Natural killer cell (primary cell): ENCODE data around the gene BNC1. TPM values are rescaled to one million over a fixed set of nuclear protein-coding genes. Genes with fewer than 3 reads are reported as not detected.

Source experiments
- ATAC-seq, 3 donors: fragments of 150-1000 bp in 2 of 3; fragments of 200-7000 bp in 1 of 3; cut with Tn5 transposase; 1 replicate in 1 of 3; 2 replicates in 2 of 3; pipeline ENCODE4 v1.10.0; 2021; ENCODE audit warnings: mild to moderate bottlenecking in 2 of 3, moderate library complexity in 2 of 3
- DNase-seq, 2 donors: peaks; one replicate each; pipeline versions ENCODE4 v3.0.0 to v3.0.0-alpha.2; 2013 to 2021; ENCODE audit warnings: mixed read lengths in 1 of 2
- H3K27ac ChIP-seq: one replicate; pipeline ENCODE4 v1.5.1; 2013; ENCODE audit warnings: mild to moderate bottlenecking, low read length
- H3K27me3 ChIP-seq: one replicate; pipeline ENCODE4 v1.6.1; 2013; ENCODE audit warnings: low read length; ENCODE audit not compliant: control insufficient read depth, insufficient read depth
- H3K36me3 ChIP-seq: one replicate; pipeline ENCODE4 v1.6.1; 2013; ENCODE audit warnings: low read length; ENCODE audit not compliant: control insufficient read depth, insufficient read depth
- H3K4me1 ChIP-seq: one replicate; pipeline ENCODE4 v1.6.1; 2013; ENCODE audit warnings: low read length; ENCODE audit not compliant: control insufficient read depth, insufficient read depth
- H3K4me3 ChIP-seq: one replicate; pipeline ENCODE4 v1.5.1; 2013; ENCODE audit warnings: low read length
- H3K9me3 ChIP-seq: one replicate; pipeline ENCODE4 v1.6.1; 2013; ENCODE audit warnings: low read length; ENCODE audit not compliant: control insufficient read depth, insufficient read depth
- H3K27ac Mint-ChIP-seq, 2 donors: one replicate each; pipeline ENCODE4 v1.8.0; 2022; ENCODE audit warnings: mild to moderate bottlenecking in 2 of 2, mixed read lengths in 2 of 2, moderate library complexity in 1 of 2
- H3K27me3 Mint-ChIP-seq, 2 donors: one replicate each; pipeline ENCODE4 v1.8.0; 2022; ENCODE audit warnings: low read depth in 2 of 2, mixed read lengths in 2 of 2
- H3K36me3 Mint-ChIP-seq: one replicate; pipeline ENCODE4 v1.8.0; 2022; ENCODE audit warnings: mixed read lengths
- H3K4me1 Mint-ChIP-seq, 2 donors: one replicate each; pipeline ENCODE4 v1.8.0; 2022; ENCODE audit warnings: mixed read lengths in 2 of 2
- H3K4me3 Mint-ChIP-seq: one replicate; pipeline ENCODE4 v1.8.0; 2022; ENCODE audit warnings: mild to moderate bottlenecking, moderate library complexity, mixed read lengths
- H3K9me3 Mint-ChIP-seq, 2 donors: one replicate each; pipeline ENCODE4 v1.8.0; 2022; ENCODE audit warnings: mixed read lengths in 2 of 2
- WGBS: methylation state at CpG from one replicate; pipeline ENCODE4 v1.1.7; 2013; ENCODE audit warnings: missing lambda C conversion rate; ENCODE audit not compliant: insufficient coverage; 5-methylcytosine and 5-hydroxymethylcytosine counted together
- intact Hi-C: fragments of 100-400 bp; cut with micrococcal nuclease; formaldehyde crosslinking; loops from one replicate; pipeline ENCODE4 v1.14.2; 2022
- total RNA-seq, 4 donors: library from RNA; stranded (reverse); fragments of 120-200 nt in 1 of 4; gene quantifications; one replicate each; pipeline versions ENCODE4 v1.2.3 to v1.2.4, GENCODE V29; 2013 to 2022
- TF ChIP-seq, protein P1 (sequence below): fragments of 200-600 bp; IDR thresholded peaks from one replicate; pipeline ENCODE4 v1.8.0; 2022; ENCODE audit warnings: antibody characterized with exemption

The BNC1 gene
- total RNA-seq, 3 donors from 2014 or later (not counting 1 experiment from before 2014, with no cell fraction given) = not detected

DNA sequence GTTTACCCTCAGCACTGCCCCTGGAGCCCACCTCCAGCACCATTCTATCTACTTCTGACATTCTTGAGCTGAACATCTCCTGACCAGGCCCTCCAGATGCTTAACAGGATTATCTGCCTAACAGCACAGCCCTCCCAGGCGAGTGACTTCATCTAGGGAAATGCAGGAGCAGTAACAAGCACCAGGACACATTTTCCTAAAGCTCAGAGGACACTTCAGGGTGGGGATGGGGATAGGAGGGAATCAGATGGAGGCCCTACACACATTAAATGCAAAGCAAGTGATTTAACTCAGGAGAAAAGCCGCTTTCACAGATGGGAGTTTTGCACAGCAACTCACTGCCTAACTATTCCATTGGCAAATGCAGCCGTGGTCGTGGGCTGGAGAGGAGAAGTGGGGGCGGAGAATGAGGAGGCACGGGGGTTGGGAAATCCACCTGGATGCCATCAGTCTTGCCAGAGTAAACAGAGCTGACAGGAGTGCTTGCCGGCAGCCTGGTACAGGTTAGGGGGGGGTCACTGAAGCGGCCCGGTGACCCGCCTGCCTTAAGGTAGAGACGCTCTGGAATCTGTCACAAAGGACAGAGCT, 21.3 kb upstream of the BNC1 start:
- WGBS = 63% methylated on average over 11 of the region's 11 CpGs

DNA sequence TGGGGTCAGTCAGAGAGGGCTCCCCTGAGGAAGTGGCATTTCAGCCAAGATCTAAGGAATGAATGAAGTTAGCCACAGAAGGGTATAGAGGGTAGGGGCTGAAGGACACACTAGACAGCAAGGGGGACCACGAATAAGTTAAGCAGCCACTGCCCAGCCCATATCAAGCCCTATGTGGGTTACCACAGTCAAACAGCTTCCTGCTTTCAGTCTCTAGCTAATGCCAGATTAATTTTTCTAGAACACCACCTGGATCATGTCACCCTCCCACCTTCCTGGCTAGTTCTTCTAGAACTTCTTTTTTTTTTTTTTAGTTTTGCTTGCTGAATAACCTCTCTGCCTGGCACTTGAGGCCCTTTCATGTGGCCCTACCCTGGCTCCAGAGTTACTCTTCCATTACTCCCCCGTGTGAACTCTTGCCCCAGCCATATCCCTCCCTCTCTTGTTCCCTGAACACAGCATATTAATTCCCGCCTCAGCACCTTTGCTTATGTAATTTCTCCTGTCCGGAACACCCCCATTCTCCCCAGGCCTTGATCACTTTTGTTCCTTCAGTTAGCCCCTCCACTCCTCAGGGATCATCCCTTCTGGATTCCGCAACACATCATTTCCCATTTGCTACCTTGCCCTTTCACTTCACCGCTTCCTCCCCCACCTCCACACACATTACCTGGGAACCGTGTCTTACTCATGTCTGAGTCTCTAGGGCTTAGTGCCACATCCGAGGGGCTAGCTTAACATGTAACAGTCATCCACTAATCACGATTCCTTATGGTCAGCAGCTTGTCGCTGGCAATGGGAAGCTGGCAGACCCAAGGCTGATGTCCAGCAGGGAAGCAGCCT, 20.6 kb upstream of the BNC1 start:
- Histone ChIP-seq H3K4me3 (no peak overlapping the region), H3K4me1 (no peaks in the 10 kb centered on the region), H3K27ac (no peak overlapping the region), H3K36me3 (no peaks in the 10 kb centered on the region), H3K9me3 (no peaks in the 10 kb centered on the region), H3K27me3 (peaks cover 7% of the 10 kb centered on the region)
- TF ChIP-seq, protein P1, sequence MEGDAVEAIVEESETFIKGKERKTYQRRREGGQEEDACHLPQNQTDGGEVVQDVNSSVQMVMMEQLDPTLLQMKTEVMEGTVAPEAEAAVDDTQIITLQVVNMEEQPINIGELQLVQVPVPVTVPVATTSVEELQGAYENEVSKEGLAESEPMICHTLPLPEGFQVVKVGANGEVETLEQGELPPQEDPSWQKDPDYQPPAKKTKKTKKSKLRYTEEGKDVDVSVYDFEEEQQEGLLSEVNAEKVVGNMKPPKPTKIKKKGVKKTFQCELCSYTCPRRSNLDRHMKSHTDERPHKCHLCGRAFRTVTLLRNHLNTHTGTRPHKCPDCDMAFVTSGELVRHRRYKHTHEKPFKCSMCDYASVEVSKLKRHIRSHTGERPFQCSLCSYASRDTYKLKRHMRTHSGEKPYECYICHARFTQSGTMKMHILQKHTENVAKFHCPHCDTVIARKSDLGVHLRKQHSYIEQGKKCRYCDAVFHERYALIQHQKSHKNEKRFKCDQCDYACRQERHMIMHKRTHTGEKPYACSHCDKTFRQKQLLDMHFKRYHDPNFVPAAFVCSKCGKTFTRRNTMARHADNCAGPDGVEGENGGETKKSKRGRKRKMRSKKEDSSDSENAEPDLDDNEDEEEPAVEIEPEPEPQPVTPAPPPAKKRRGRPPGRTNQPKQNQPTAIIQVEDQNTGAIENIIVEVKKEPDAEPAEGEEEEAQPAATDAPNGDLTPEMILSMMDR = no peak
- Mint-ChIP-seq H3K9me3 (no peaks in the 10 kb centered on the region), H3K27me3 (peaks cover 20 to 45% of the 10 kb centered on the region in 2 donors), H3K4me3 (no peak overlapping the region), H3K27ac (no peak overlapping the region), H3K4me1 (no peaks in the 10 kb centered on the region), H3K36me3 (no peaks in the 10 kb centered on the region)
- DNase-seq = no peak
- 71% methylated on average over 10 of the region's 10 CpGs for WGBS
- ATAC-seq = no peak
- intact Hi-C loops = no loop called here

More for the DNA sequence above, 21.3 kb upstream of the BNC1 start:
- peaks cover 20 to 41% of the 10 kb centered on the region in 2 donors for H3K27me3 Mint-ChIP-seq
- Histone ChIP-seq H3K4me3 (no peak overlapping the region), H3K27me3 (peaks cover 5% of the 10 kb centered on the region), H3K9me3 (no peaks in the 10 kb centered on the region), H3K36me3 (no peaks in the 10 kb centered on the region), H3K4me1 (no peaks in the 10 kb centered on the region), H3K27ac (no peak overlapping the region)
- no peak overlapping the region for H3K4me3 Mint-ChIP-seq
- no peaks in the 10 kb centered on the region for H3K4me1 Mint-ChIP-seq
- H3K36me3 Mint-ChIP-seq = no peaks in the 10 kb centered on the region
- intact Hi-C loops = no loop called here
- no peak for ATAC-seq
- TF ChIP-seq, protein P1 = no peak
- no peaks in the 10 kb centered on the region for H3K9me3 Mint-ChIP-seq
- DNase-seq = no peak
- H3K27ac Mint-ChIP-seq = no peak overlapping the region

DNA sequence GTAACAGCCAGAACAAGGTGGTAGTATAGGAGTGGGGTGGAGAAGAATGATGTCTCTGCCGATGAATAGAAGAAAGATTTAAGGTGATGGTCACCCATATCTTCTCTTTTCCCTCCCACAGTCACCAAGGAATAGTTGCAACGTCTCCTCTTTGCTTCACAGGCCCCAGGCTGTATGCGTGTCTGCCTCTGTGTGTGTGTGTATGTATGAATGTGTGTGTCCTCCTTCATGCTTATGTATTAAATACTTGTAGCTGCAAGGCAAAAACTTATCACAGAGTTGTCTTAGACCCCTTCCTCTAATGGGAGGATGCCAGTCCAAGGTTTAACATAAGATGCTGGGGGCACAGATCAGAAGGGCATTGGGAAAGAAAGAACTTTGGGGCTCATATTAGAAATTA, 19.1 kb upstream of the BNC1 start:
- WGBS = no CpG with 5 or more reads among the region's 3 CpGs
- Mint-ChIP-seq H3K36me3 (no peaks in the 10 kb centered on the region), H3K4me3 (no peak overlapping the region), H3K9me3 (no peaks in the 10 kb centered on the region), H3K4me1 (no peaks in the 10 kb centered on the region), H3K27me3 (peaks cover 23 to 45% of the 10 kb centered on the region in 2 donors), H3K27ac (no peak overlapping the region)
- Histone ChIP-seq H3K9me3 (no peaks in the 10 kb centered on the region), H3K4me1 (no peaks in the 10 kb centered on the region), H3K27ac (no peak overlapping the region), H3K4me3 (no peak overlapping the region), H3K27me3 (peaks cover 7% of the 10 kb centered on the region), H3K36me3 (no peaks in the 10 kb centered on the region)
- DNase-seq (no peak), ATAC-seq (no peak)
- TF ChIP-seq, protein P1 = no peak
- intact Hi-C loops = no loop called here
